SK-N-SH (cell line): Measurements from ENCODE around the gene ASB9. TPM values are rescaled to one million over a fixed set of nuclear protein-coding genes. Genes with fewer than 3 reads are reported as not detected.

Source experiments
- CTCF ChIA-PET: fragments of 300-600, 350-600 bp; formaldehyde crosslinking; extraction: SDS; loops from one replicate; lab custom pipeline; 2021; lab: Yijun Ruan, JAX
- POLR2A ChIA-PET: fragments of 350-600 bp; sonication (Branson Sonifier 250); formaldehyde crosslinking; extraction: SDS; loops from one replicate; lab custom pipeline; 2020; ENCODE audit warnings: antibody characterized with exemption, inconsistent platforms; lab: Yijun Ruan, JAX
- DNase-seq: peaks from one replicate; pipeline ENCODE4 v3.0.0; 2012
- H2AFZ ChIP-seq: fragments of 200-600 bp; sonication (generic); 2 replicates; pipeline ENCODE4 v1.8.1; 2016; ENCODE audit warnings: antibody characterized with exemption, mild to moderate bottlenecking, low read depth
- H3F3A ChIP-seq: fragments of 200-600 bp; sonication (generic); replicated peaks from 2 replicates; pipeline ENCODE3; 2016; ENCODE audit warnings: antibody characterized with exemption, mild to moderate bottlenecking; ENCODE audit not compliant: insufficient read depth
- H3K27ac ChIP-seq, 2 experiments: fragments of 200-500 bp in 1 of 2; fragments of 200-600 bp in 1 of 2; sonication (Bioruptor generic) in 1 of 2; sonication (generic), shearing (Covaris generic) in 1 of 2; 2 replicates each; pipeline versions ENCODE4 v1.5.1 to v1.6.1; 2014 to 2016; ENCODE audit warnings: low read depth in 2 of 2, inconsistent platforms in 1 of 2, low read length in 1 of 2, mild to moderate bottlenecking in 1 of 2, mixed read lengths in 1 of 2
- H3K27me3 ChIP-seq: fragments of 200-600 bp; sonication (generic), shearing (Covaris generic); 2 replicates; pipeline ENCODE4 v1.6.1; 2016; ENCODE audit warnings: mixed run types; ENCODE audit not compliant: insufficient read depth
- H3K36me3 ChIP-seq, 2 experiments: fragments of 200-500 bp in 1 of 2; fragments of 200-600 bp in 1 of 2; sonication (Bioruptor generic) in 1 of 2; sonication (generic) in 1 of 2; replicated peaks in 1 of 2; 2 replicates each; pipeline versions ENCODE3 to v1.5.1; 2014 to 2016; ENCODE audit warnings: low read length in 1 of 2, mild to moderate bottlenecking in 1 of 2; ENCODE audit not compliant: insufficient read depth in 2 of 2, control insufficient read depth in 1 of 2
- H3K4me1 ChIP-seq, 2 experiments: fragments of 200-500 bp in 1 of 2; fragments of 200-600 bp in 1 of 2; sonication (Bioruptor generic) in 1 of 2; sonication (generic), shearing (Covaris generic) in 1 of 2; 2 replicates each; pipeline versions ENCODE4 v1.5.1 to v1.6.1; 2014 to 2016; ENCODE audit warnings: low read depth in 1 of 2, low read length in 1 of 2, mixed run types in 1 of 2; ENCODE audit not compliant: insufficient read depth in 2 of 2, control insufficient read depth in 1 of 2
- H3K4me2 ChIP-seq: fragments of 200-600 bp; sonication (generic), shearing (Covaris generic); 2 replicates; pipeline ENCODE4 v1.6.1; 2017; ENCODE audit warnings: mixed run types
- H3K4me3 ChIP-seq, 2 experiments: fragments of 200-500 bp in 1 of 2; fragments of 200-600 bp in 1 of 2; sonication (Bioruptor generic) in 1 of 2; sonication (generic), shearing (Covaris generic) in 1 of 2; 2 replicates each; pipeline versions ENCODE4 v1.5.1 to v1.8.1; 2014 to 2016; ENCODE audit warnings: low read depth in 2 of 2, inconsistent platforms in 1 of 2, low read length in 1 of 2, mild to moderate bottlenecking in 1 of 2, mixed read lengths in 1 of 2, moderate library complexity in 1 of 2
- H3K79me2 ChIP-seq: fragments of 200-600 bp; sonication (generic); 2 replicates; pipeline ENCODE4 v1.8.1; 2017; ENCODE audit warnings: mild to moderate bottlenecking; ENCODE audit not compliant: insufficient read depth
- H3K9ac ChIP-seq: fragments of 200-600 bp; sonication (generic); 2 replicates; pipeline ENCODE4 v1.6.1; 2017; ENCODE audit warnings: mixed run types
- H3K9me2 ChIP-seq: fragments of 200-600 bp; sonication (generic); 2 replicates; pipeline ENCODE4 v1.6.1; 2017; ENCODE audit warnings: mixed run types
- H3K9me3 ChIP-seq: fragments of 200-600 bp; sonication (generic); 2 replicates; pipeline ENCODE4 v1.6.1; 2017; ENCODE audit warnings: mixed run types, mild to moderate bottlenecking, moderate library complexity
- H4K20me1 ChIP-seq: fragments of 200-600 bp; sonication (generic); 2 replicates; pipeline ENCODE4 v1.6.1; 2017; ENCODE audit warnings: mild to moderate bottlenecking, mixed run types; ENCODE audit not compliant: insufficient read depth
- CTCF ChIP-seq: fragments of 200-600 bp; sonication (generic); IDR thresholded peaks from 2 replicates; pipeline ENCODE4 v1.6.1; 2017; ENCODE audit warnings: antibody characterized with exemption, mild to moderate bottlenecking, moderate library complexity
- FOSL2 ChIP-seq: IDR thresholded peaks from 2 replicates; pipeline ENCODE4 v1.4.0; 2012; ENCODE audit warnings: low read depth, mild to moderate bottlenecking, moderate library complexity, borderline replicate concordance
- GABPA ChIP-seq: IDR thresholded peaks from 2 replicates; pipeline ENCODE4 v1.4.0; 2012; ENCODE audit warnings: low read depth, mild to moderate bottlenecking
- MEF2A ChIP-seq: IDR thresholded peaks from 2 replicates; pipeline ENCODE4 v1.4.0; 2012; ENCODE audit warnings: low read depth, borderline replicate concordance
- NFIC ChIP-seq: IDR thresholded peaks from 2 replicates; pipeline ENCODE4 v1.4.0; 2012; ENCODE audit warnings: borderline replicate concordance
- NRF1 ChIP-seq: IDR thresholded peaks from 2 replicates; pipeline ENCODE4 v1.6.1; 2012; ENCODE audit warnings: low read depth, mild to moderate bottlenecking, low read length
- RAD21 ChIP-seq: IDR thresholded peaks from 2 replicates; pipeline ENCODE4 v1.6.1; 2012; ENCODE audit warnings: mild to moderate bottlenecking, low read length
- RFX5 ChIP-seq: IDR thresholded peaks from 2 replicates; pipeline ENCODE4 v1.6.1; 2012; ENCODE audit warnings: mild to moderate bottlenecking, improper control_type of control experiment, low read length
- SMC3 ChIP-seq: IDR thresholded peaks from 2 replicates; pipeline ENCODE4 v1.6.1; 2012; ENCODE audit warnings: low read depth, low read length, improper control_type of control experiment
- USF1 ChIP-seq: IDR thresholded peaks from 2 replicates; pipeline ENCODE4 v1.4.0; 2012; ENCODE audit warnings: low read depth, borderline replicate concordance
- WGBS: methylation state at CpG from one replicate; pipeline ENCODE4 v1.1.6; 2017; ENCODE audit warnings: low lambda C conversion rate; 5-methylcytosine and 5-hydroxymethylcytosine counted together
- polyA plus RNA-seq, 3 experiments: library from polyadenylated mRNA; depleted of rRNA; stranded (reverse); fragments of >200 nt; gene quantifications; 2 replicates each; pipeline ENCODE4 v1.2.3, GENCODE V29; 2012

ASB9 gene
- polyA plus RNA-seq, 1 of the 3 experiments (the other 2 are of a cell fraction): 2.5 TPM

GRCh38 chrX:15299941-15300851, 30.3 kb upstream of the ASB9 start:
- no peak overlapping the region; a peak in 1 of 4 replicates for H3K27ac ChIP-seq
- H3F3A ChIP-seq: no peaks in the 10 kb centered on the region
- peak; percentile 49 for DNase-seq
- ChIA-PET POLR2A (no interaction called here), CTCF (interaction anchor here (0.6 to 3.5 kb wide), 25 partner anchors 9 to 1137 kb away, joined by 3 to 17 read pairs (median 4); partner anchors contain the start of genes ASB11 and PIGA)
- H3K36me3 ChIP-seq: no peaks in the 10 kb centered on the region
- no peak overlapping the region; a peak in 1 of 4 replicates for H3K4me3 ChIP-seq
- no peaks in the 10 kb centered on the region; a peak in 1 of 4 replicates for H3K4me1 ChIP-seq
- no peaks in the 10 kb centered on the region for H4K20me1 ChIP-seq
- 23% methylated on average over 4 of the region's 4 CpGs for WGBS
- no peak overlapping the region for H2AFZ ChIP-seq
- no peaks in the 10 kb centered on the region for H3K9me3 ChIP-seq
- TF ChIP-seq RAD21 (peak; percentile 73), SMC3 (peak; percentile 38), FOSL2 (no peak), CTCF (peak; percentile 70)
- no peak overlapping the region for H3K4me2 ChIP-seq
- no peaks in the 10 kb centered on the region for H3K79me2 ChIP-seq
- no peak overlapping the region for H3K9ac ChIP-seq
- no peaks in the 10 kb centered on the region for H3K9me2 ChIP-seq
- H3K27me3 ChIP-seq: no peaks in the 10 kb centered on the region

- no peak overlapping the region for H3K9ac ChIP-seq
- H3K4me2 ChIP-seq: no peak overlapping the region
- no peak overlapping the region for H2AFZ ChIP-seq
- no peaks in the 10 kb centered on the region for H4K20me1 ChIP-seq
- H3K36me3 ChIP-seq: no peaks in the 10 kb centered on the region
- DNase-seq: no peak
- H3K79me2 ChIP-seq: no peaks in the 10 kb centered on the region
- ChIA-PET CTCF (interaction anchor here (1.1 to 3.5 kb wide), 8 partner anchors 12 to 403 kb away, joined by 3 to 17 read pairs (median 4); no protein-coding TSS in a partner anchor), POLR2A (no interaction called here)
- H3K9me3 ChIP-seq: no peaks in the 10 kb centered on the region
- no peak for TF ChIP-seq MEF2A
- no peak for TF ChIP-seq NFIC
- no peak for TF ChIP-seq NRF1
- TF ChIP-seq GABPA: no peak
- no peak for TF ChIP-seq USF1
- no peak for TF ChIP-seq RAD21
- TF ChIP-seq RFX5: no peak
- H3K27ac ChIP-seq: no peak overlapping the region
- no peaks in the 10 kb centered on the region for H3K27me3 ChIP-seq
- H3K4me3 ChIP-seq: no peak overlapping the region
- no peaks in the 10 kb centered on the region for H3F3A ChIP-seq
- WGBS: 34% methylated on average over 3 of the region's 3 CpGs
- no peaks in the 10 kb centered on the region for H3K9me2 ChIP-seq
- H3K4me1 ChIP-seq: no peaks in the 10 kb centered on the region; a peak in 1 of 4 replicates
These were observed 28.9 kb upstream of the ASB9 start for GRCh38 chrX:15298780-15299179.
